ENCODE data around the gene C1orf167. TPM values are rescaled to one million over a fixed set of nuclear protein-coding genes. Genes with fewer than 3 reads are reported as not detected.

C1orf167 gene
- total and polyA plus RNA-seq, 10 of the 15 experiments (the other 5 are each of a cell fraction or from before 2014, with no cell fraction given), result 0.17 to 0.31 TPM; not detected in 8

- intact Hi-C loops (cut with micrococcal nuclease; ENCODE audit: unreplicated experiment), result no loop called here
- Histone ChIP-seq H3K9ac (ENCODE audit: control insufficient read depth, insufficient read depth, low read length) (no peak overlapping the region), H2AFZ (ENCODE audit: control insufficient read depth, low read depth, low read length) (peak overlapping the region; percentile 59), H3K79me2 (ENCODE audit: control insufficient read depth, insufficient read depth, low read length) (no peaks in the 10 kb centered on the region), H3K4me1 (ENCODE audit: control insufficient read depth, insufficient read depth, low read length) (peaks cover 10% of the 10 kb centered on the region), H4K20me1 (ENCODE audit: control insufficient read depth, insufficient read depth) (no peaks in the 10 kb centered on the region), H3K27ac (ENCODE audit: control insufficient read depth, insufficient read depth) (no peak overlapping the region; the same call in 1 of the 2 replicates), H3K27me3 (replicated peaks in 1 of 2; ENCODE audit: control insufficient read depth in 2 of 2, insufficient read depth in 2 of 2, low read length in 1 of 2) (no peaks in the 10 kb centered on the region), H3K4me3 (no peak overlapping the region), H3K9me3 (replicated peaks; ENCODE audit: control insufficient read depth, insufficient read depth, low read length) (no peaks in the 10 kb centered on the region), H3K4me2 (ENCODE audit: control insufficient read depth, insufficient read depth) (peak overlapping the region; percentile 50; the same call in 1 of the 2 replicates), H3K36me3 (ENCODE audit: control insufficient read depth in 2 of 2, insufficient read depth in 2 of 2, low read length in 1 of 2) (no peaks in the 10 kb centered on the region)
- 4% methylated on average over 5 of the region's 5 CpGs for WGBS (ENCODE audit: insufficient coverage, insufficient replicate concordance, low lambda C conversion rate, missing lambda C conversion rate)
- FAIRE-seq (no peak), DNase-seq (ENCODE audit: low read depth, low spot score) (no peak), ATAC-seq (peak; percentile 71)
- ChIA-PET POLR2A (interaction anchor here (1.2 kb wide), 1 partner anchor 76 kb away, joined by 3 read pairs; no protein-coding TSS in a partner anchor), CTCF (interaction anchor here (0.9 to 2.5 kb wide), 2 partner anchors 11 to 47 kb away, joined by 3 to 12 read pairs; no protein-coding TSS in a partner anchor), SMC1A (ENCODE audit: uncharacterized antibody, unreplicated experiment) (no interaction called here), RAD21 (ENCODE audit: unreplicated experiment) (no interaction called here)
- no TSS peak for BruUV-seq (replicated peaks)
- in situ Hi-C loops (cut with MboI), result no loop called here
- TF ChIP-seq MLLT1 (IDR thresholded peaks at IDR 0.05) (no peak), RCOR1 (conservative IDR thresholded peaks at IDR 0.05; ENCODE audit: low read depth, low read length) (no peak), CUX1 (IDR thresholded peaks at IDR 0.05; ENCODE audit: insufficient replicate concordance, low read depth, low read length) (no peak), KDM1A (IDR thresholded peaks at IDR 0.05; ENCODE audit: borderline replicate concordance) (no peak), CBFB (IDR thresholded peaks at IDR 0.05; ENCODE audit: low read depth) (no peak), ETV6 (conservative IDR thresholded peaks at IDR 0.05 in 1 of 2, IDR thresholded peaks at IDR 0.05 in 1 of 2; ENCODE audit: borderline replicate concordance in 1 of 2, low read depth in 1 of 2) (peak in 1 of 2 experiments; percentile 89; a peak in 2 of 4 replicates), ZBTB40 (IDR thresholded peaks at IDR 0.05; ENCODE audit: borderline replicate concordance) (no peak), SMARCA5 (IDR thresholded peaks at IDR 0.05) (no peak)
Observed at GRCh38 chr1:11730429-11730891, 31.5 kb upstream of the C1orf167 start.
